ENCODE measurements around the gene MLLT3. TPM values are rescaled to one million over a fixed set of nuclear protein-coding genes. Genes with fewer than 3 reads are reported as not detected.

Gene MLLT3
- total RNA-seq (2021) (7.0 to 11.6 TPM (median 10.0 TPM) in 3 replicates), Bru-seq, nascent RNA (percentile 54 among the genes with signal in this experiment)
- long read RNA-seq, experiment 1, full-length matches to known transcripts: 10 of 14 reads
- long read RNA-seq, experiment 1, partial matches to known transcripts: 3 of 14 reads
- long read RNA-seq, experiment 1, other reads (novel, unspliced or antisense): 1 of 14 reads
- long read RNA-seq, experiment 2, full-length matches to known transcripts: 8 of 16 reads
- long read RNA-seq, experiment 2, partial matches to known transcripts: 4 of 16 reads
- long read RNA-seq, experiment 2, other reads (novel, unspliced or antisense): 4 of 16 reads
- long read RNA-seq, experiment 3, full-length matches to known transcripts: 2 of 7 reads
- long read RNA-seq, experiment 3, partial matches to known transcripts: 3 of 7 reads
- long read RNA-seq, experiment 3, other reads (novel, unspliced or antisense): 2 of 7 reads

DNA sequence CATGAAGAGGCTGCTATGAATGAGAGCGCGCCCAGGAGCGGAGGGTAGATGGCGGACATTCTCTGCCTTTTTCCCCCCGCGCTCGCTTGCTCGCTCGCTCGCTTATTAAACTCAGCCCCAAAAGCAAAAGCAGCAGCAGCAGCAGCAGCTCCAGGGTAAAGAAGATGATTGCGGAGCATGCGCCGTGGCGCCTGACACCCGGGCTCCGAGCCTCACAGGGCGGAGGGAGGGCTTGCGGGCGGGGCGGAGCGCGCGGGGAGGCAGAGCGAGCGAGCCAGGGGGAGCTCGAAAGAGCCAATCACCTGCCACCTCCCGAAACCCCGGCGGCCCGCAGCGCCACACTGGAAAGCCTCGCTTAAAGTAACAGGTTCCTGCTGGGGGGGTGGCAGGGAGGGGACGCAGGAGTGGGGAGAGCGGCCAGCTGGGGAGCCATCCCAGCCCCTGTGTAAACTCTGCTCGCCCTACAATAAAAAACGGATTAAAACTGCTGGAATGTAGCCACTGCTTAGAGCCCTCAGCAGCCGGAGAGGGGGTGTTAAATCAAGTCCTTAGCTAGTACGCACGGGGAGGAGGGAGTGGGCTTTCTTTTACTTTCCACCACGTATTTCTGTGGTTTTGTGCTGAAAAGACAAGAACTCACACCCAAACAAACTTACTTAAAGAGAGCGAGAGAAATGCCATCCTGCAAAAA is at the start of gene MLLT3:
Gene MLLT3 (minus strand): TSS at position 170 of the 691 bp plus-strand sequence.
- H3K27ac Mint-ChIP-seq: no peak within 1 kb of the TSS
- POLR2A ChIA-PET: interaction anchor here (0.7 to 1.5 kb wide), 6 partner anchors 21 to 641 kb away, joined by 3 to 10 read pairs (median 4); partner anchors contain the start of gene FOCAD
- ATAC-seq: peak; percentile 87
- peak; percentile 94 for DNase-seq (ENCODE audit: low spot score)
- TF ChIP-seq, protein P1, sequence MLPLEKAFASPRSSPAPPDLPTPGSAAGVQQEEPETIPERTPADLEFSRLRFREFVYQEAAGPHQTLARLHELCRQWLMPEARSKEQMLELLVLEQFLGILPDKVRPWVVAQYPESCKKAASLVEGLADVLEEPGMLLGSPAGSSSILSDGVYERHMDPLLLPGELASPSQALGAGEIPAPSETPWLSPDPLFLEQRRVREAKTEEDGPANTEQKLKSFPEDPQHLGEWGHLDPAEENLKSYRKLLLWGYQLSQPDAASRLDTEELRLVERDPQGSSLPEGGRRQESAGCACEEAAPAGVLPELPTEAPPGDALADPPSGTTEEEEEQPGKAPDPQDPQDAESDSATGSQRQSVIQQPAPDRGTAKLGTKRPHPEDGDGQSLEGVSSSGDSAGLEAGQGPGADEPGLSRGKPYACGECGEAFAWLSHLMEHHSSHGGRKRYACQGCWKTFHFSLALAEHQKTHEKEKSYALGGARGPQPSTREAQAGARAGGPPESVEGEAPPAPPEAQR (CRISPR knock-in tag; IDR thresholded peaks at IDR 0.05): no peak
- TF ChIP-seq, protein P2, sequence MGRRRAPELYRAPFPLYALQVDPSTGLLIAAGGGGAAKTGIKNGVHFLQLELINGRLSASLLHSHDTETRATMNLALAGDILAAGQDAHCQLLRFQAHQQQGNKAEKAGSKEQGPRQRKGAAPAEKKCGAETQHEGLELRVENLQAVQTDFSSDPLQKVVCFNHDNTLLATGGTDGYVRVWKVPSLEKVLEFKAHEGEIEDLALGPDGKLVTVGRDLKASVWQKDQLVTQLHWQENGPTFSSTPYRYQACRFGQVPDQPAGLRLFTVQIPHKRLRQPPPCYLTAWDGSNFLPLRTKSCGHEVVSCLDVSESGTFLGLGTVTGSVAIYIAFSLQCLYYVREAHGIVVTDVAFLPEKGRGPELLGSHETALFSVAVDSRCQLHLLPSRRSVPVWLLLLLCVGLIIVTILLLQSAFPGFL (CRISPR knock-in tag; IDR thresholded peaks at IDR 0.05; ENCODE audit: borderline replicate concordance): no peak
- no peak for TF ChIP-seq ELF4 (CRISPR knock-in tag; IDR thresholded peaks at IDR 0.05; ENCODE audit: low read depth)
- peak; percentile 56; the same call in 1 of the 2 replicates for TF ChIP-seq SP1 (CRISPR knock-in tag; conservative IDR thresholded peaks at IDR 0.05)
- TF ChIP-seq TCF7 (CRISPR knock-in tag; IDR thresholded peaks at IDR 0.05; ENCODE audit: low read depth): no peak
- TF ChIP-seq ZNF671 (CRISPR knock-in tag; IDR thresholded peaks at IDR 0.05): no peak
- TF ChIP-seq, protein P3, sequence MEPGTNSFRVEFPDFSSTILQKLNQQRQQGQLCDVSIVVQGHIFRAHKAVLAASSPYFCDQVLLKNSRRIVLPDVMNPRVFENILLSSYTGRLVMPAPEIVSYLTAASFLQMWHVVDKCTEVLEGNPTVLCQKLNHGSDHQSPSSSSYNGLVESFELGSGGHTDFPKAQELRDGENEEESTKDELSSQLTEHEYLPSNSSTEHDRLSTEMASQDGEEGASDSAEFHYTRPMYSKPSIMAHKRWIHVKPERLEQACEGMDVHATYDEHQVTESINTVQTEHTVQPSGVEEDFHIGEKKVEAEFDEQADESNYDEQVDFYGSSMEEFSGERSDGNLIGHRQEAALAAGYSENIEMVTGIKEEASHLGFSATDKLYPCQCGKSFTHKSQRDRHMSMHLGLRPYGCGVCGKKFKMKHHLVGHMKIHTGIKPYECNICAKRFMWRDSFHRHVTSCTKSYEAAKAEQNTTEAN (CRISPR knock-in tag; IDR thresholded peaks at IDR 0.05): 0 out of 2 replicates have a peak, but pooled peaks have one; percentile 16
- TF ChIP-seq, protein P4, sequence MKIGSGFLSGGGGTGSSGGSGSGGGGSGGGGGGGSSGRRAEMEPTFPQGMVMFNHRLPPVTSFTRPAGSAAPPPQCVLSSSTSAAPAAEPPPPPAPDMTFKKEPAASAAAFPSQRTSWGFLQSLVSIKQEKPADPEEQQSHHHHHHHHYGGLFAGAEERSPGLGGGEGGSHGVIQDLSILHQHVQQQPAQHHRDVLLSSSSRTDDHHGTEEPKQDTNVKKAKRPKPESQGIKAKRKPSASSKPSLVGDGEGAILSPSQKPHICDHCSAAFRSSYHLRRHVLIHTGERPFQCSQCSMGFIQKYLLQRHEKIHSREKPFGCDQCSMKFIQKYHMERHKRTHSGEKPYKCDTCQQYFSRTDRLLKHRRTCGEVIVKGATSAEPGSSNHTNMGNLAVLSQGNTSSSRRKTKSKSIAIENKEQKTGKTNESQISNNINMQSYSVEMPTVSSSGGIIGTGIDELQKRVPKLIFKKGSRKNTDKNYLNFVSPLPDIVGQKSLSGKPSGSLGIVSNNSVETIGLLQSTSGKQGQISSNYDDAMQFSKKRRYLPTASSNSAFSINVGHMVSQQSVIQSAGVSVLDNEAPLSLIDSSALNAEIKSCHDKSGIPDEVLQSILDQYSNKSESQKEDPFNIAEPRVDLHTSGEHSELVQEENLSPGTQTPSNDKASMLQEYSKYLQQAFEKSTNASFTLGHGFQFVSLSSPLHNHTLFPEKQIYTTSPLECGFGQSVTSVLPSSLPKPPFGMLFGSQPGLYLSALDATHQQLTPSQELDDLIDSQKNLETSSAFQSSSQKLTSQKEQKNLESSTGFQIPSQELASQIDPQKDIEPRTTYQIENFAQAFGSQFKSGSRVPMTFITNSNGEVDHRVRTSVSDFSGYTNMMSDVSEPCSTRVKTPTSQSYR (CRISPR knock-in tag; IDR thresholded peaks at IDR 0.05): 0 out of 2 replicates have a peak, but pooled peaks have one; percentile 3
- TF ChIP-seq OVOL2 (CRISPR knock-in tag; IDR thresholded peaks at IDR 0.05; ENCODE audit: borderline replicate concordance): no peak
- TF ChIP-seq, protein P5, sequence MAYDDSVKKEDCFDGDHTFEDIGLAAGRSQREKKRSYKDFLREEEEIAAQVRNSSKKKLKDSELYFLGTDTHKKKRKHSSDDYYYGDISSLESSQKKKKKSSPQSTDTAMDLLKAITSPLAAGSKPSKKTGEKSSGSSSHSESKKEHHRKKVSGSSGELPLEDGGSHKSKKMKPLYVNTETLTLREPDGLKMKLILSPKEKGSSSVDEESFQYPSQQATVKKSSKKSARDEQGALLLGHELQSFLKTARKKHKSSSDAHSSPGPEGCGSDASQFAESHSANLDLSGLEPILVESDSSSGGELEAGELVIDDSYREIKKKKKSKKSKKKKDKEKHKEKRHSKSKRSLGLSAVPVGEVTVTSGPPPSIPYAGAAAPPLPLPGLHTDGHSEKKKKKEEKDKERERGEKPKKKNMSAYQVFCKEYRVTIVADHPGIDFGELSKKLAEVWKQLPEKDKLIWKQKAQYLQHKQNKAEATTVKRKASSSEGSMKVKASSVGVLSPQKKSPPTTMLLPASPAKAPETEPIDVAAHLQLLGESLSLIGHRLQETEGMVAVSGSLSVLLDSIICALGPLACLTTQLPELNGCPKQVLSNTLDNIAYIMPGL (CRISPR knock-in tag; IDR thresholded peaks at IDR 0.05): 0 out of 2 replicates have a peak, but pooled peaks have one; percentile 26
- no peak for TF ChIP-seq SMAD3 (CRISPR knock-in tag; IDR thresholded peaks at IDR 0.05; ENCODE audit: borderline replicate concordance)
- TF ChIP-seq IRF2 (CRISPR knock-in tag; IDR thresholded peaks at IDR 0.05; ENCODE audit: borderline replicate concordance, low read depth): no peak
- peak within 1 kb of the TSS; percentile 73 for H3K4me3 Mint-ChIP-seq
- H3K4me1 Mint-ChIP-seq: peaks cover 29% of the 10 kb centered on the region
- CTCF ChIA-PET: interaction anchor here (0.7 to 3.9 kb wide), 18 partner anchors 10 to 1157 kb away, joined by 3 to 40 read pairs (median 4); partner anchors contain the start of gene FOCAD
- peaks cover 62% of the 10 kb centered on the region for H3K27me3 Mint-ChIP-seq (ENCODE audit: low read depth)
- H3K9me3 Mint-ChIP-seq: no peaks in the 10 kb centered on the region
- no peaks in the 10 kb centered on the region for H3K36me3 Mint-ChIP-seq

DNA sequence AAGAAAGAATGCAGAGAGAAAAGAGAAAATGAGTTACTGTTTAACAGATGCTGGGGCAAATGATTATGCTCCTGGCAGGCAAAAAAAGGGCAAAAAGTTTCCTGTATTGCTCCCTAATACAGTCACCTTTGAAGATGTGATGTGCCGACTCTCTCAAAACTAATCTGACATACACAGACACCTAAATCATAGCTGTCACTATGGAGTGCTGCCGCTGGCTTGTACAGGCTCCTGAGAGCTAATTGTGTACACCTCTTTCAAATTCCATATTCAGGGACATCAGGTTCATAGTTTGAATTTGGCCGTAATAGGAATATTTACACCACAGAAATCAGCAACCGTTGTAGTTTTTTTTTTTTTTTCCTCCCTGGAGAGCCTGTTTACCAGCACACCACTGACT is 49.3 kb upstream of the MLLT3 start:
- H3K27me3 Mint-ChIP-seq (ENCODE audit: low read depth): no peaks in the 10 kb centered on the region
- ChIA-PET CTCF (interaction anchor here (1.1 kb wide), 1 partner anchor 47 kb away, joined by 3 read pairs; no protein-coding TSS in a partner anchor), POLR2A (interaction anchor here (0.6 to 1.6 kb wide), 2 partner anchors 12 kb away, joined by 3 to 5 read pairs; partner anchors contain the start of gene FOCAD)
- ATAC-seq (no peak), DNase-seq (ENCODE audit: low spot score) (no peak)
- no peak overlapping the region for H3K27ac Mint-ChIP-seq
- no peaks in the 10 kb centered on the region for H3K9me3 Mint-ChIP-seq
- no peak overlapping the region for H3K4me3 Mint-ChIP-seq
- no peaks in the 10 kb centered on the region for H3K36me3 Mint-ChIP-seq
- peaks cover 25% of the 10 kb centered on the region for H3K4me1 Mint-ChIP-seq
- no peak for TF ChIP-seq SP1 (CRISPR knock-in tag; conservative IDR thresholded peaks at IDR 0.05)
- TF ChIP-seq, protein P6, sequence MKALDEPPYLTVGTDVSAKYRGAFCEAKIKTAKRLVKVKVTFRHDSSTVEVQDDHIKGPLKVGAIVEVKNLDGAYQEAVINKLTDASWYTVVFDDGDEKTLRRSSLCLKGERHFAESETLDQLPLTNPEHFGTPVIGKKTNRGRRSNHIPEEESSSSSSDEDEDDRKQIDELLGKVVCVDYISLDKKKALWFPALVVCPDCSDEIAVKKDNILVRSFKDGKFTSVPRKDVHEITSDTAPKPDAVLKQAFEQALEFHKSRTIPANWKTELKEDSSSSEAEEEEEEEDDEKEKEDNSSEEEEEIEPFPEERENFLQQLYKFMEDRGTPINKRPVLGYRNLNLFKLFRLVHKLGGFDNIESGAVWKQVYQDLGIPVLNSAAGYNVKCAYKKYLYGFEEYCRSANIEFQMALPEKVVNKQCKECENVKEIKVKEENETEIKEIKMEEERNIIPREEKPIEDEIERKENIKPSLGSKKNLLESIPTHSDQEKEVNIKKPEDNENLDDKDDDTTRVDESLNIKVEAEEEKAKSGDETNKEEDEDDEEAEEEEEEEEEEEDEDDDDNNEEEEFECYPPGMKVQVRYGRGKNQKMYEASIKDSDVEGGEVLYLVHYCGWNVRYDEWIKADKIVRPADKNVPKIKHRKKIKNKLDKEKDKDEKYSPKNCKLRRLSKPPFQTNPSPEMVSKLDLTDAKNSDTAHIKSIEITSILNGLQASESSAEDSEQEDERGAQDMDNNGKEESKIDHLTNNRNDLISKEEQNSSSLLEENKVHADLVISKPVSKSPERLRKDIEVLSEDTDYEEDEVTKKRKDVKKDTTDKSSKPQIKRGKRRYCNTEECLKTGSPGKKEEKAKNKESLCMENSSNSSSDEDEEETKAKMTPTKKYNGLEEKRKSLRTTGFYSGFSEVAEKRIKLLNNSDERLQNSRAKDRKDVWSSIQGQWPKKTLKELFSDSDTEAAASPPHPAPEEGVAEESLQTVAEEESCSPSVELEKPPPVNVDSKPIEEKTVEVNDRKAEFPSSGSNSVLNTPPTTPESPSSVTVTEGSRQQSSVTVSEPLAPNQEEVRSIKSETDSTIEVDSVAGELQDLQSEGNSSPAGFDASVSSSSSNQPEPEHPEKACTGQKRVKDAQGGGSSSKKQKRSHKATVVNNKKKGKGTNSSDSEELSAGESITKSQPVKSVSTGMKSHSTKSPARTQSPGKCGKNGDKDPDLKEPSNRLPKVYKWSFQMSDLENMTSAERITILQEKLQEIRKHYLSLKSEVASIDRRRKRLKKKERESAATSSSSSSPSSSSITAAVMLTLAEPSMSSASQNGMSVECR (CRISPR knock-in tag; IDR thresholded peaks at IDR 0.05; ENCODE audit: borderline replicate concordance): no peak
- TF ChIP-seq, protein P7, sequence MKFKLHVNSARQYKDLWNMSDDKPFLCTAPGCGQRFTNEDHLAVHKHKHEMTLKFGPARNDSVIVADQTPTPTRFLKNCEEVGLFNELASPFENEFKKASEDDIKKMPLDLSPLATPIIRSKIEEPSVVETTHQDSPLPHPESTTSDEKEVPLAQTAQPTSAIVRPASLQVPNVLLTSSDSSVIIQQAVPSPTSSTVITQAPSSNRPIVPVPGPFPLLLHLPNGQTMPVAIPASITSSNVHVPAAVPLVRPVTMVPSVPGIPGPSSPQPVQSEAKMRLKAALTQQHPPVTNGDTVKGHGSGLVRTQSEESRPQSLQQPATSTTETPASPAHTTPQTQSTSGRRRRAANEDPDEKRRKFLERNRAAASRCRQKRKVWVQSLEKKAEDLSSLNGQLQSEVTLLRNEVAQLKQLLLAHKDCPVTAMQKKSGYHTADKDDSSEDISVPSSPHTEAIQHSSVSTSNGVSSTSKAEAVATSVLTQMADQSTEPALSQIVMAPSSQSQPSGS (CRISPR knock-in tag; IDR thresholded peaks at IDR 0.05; ENCODE audit: borderline replicate concordance, low read depth): no peak
- no peak for TF ChIP-seq ZNF671 (CRISPR knock-in tag; IDR thresholded peaks at IDR 0.05)
- TF ChIP-seq KAT7 (CRISPR knock-in tag; IDR thresholded peaks at IDR 0.05; ENCODE audit: borderline replicate concordance): no peak
